NB4 (cell line): Measurements from ENCODE around the gene AGAP2.
A peak's percentile ranks its signal among the peaks of the same experiment; 100 is the strongest.
"Not testable (repeated sequence)": the region's sequence is repeated elsewhere in the genome, so short reads cannot be mapped to it uniquely, and the experiment has no call there.

Experiments
- DNase-seq: peaks from one replicate; pipeline ENCODE4 v3.0.0; 2010; ENCODE audit warnings: low read depth
- H3K4me3 ChIP-seq: one replicate; pipeline ENCODE4 v1.5.1; 2011; ENCODE audit warnings: mild to moderate bottlenecking, low read depth, low read length, moderate library complexity
- MYC ChIP-seq: IDR thresholded peaks from 2 replicates; pipeline ENCODE4 v1.6.1; 2011; ENCODE audit warnings: low read depth, low read length
- POLR2A ChIP-seq: IDR thresholded peaks from 2 replicates; pipeline ENCODE4 v1.6.1; 2011; ENCODE audit warnings: mild to moderate bottlenecking; ENCODE audit not compliant: insufficient read length; ENCODE audit errors: extremely low read depth
- TF ChIP-seq, protein P1 (sequence below): IDR thresholded peaks from 2 replicates; pipeline ENCODE4 v1.6.1; 2011; ENCODE audit warnings: low read depth, low read length
- TF ChIP-seq, protein P2 (sequence below): IDR thresholded peaks from one replicate; pipeline ENCODE4 v1.5.1; 2012; ENCODE audit warnings: low read depth, low read length

The AGAP2 gene

DNA sequence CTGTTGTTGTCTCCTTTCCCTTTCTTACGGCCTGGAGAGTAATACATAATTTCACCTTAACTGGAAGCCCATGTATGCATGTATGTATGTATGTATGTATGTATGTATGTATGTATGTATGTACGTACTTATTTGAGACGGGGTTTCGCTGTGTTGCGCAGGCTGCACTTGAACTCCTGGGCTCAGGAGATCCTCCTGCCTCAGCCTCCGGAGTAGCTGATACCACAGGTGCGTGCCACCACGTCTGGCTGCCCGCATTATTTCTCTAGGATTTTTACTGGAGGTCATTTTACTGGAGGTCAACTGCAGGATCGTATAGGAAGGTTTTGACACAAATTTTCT is 45.3 kb downstream of the AGAP2 start:
- TF ChIP-seq MYC, result no peak
- TF ChIP-seq, protein P1, sequence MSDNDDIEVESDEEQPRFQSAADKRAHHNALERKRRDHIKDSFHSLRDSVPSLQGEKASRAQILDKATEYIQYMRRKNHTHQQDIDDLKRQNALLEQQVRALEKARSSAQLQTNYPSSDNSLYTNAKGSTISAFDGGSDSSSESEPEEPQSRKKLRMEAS, result no peak
- TF ChIP-seq, protein P2, sequence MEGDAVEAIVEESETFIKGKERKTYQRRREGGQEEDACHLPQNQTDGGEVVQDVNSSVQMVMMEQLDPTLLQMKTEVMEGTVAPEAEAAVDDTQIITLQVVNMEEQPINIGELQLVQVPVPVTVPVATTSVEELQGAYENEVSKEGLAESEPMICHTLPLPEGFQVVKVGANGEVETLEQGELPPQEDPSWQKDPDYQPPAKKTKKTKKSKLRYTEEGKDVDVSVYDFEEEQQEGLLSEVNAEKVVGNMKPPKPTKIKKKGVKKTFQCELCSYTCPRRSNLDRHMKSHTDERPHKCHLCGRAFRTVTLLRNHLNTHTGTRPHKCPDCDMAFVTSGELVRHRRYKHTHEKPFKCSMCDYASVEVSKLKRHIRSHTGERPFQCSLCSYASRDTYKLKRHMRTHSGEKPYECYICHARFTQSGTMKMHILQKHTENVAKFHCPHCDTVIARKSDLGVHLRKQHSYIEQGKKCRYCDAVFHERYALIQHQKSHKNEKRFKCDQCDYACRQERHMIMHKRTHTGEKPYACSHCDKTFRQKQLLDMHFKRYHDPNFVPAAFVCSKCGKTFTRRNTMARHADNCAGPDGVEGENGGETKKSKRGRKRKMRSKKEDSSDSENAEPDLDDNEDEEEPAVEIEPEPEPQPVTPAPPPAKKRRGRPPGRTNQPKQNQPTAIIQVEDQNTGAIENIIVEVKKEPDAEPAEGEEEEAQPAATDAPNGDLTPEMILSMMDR, result no peak
- no peak for TF ChIP-seq POLR2A
- no peak for DNase-seq
- peak overlapping the region; percentile 37 for H3K4me3 ChIP-seq

- TF ChIP-seq, protein P1, result no peak
- TF ChIP-seq MYC, result no peak
- H3K4me3 ChIP-seq, result no peak overlapping the region
- no peak for DNase-seq
Measured at GRCh38 chr12:57692500-57692899, 46.0 kb downstream of the AGAP2 start.

DNA sequence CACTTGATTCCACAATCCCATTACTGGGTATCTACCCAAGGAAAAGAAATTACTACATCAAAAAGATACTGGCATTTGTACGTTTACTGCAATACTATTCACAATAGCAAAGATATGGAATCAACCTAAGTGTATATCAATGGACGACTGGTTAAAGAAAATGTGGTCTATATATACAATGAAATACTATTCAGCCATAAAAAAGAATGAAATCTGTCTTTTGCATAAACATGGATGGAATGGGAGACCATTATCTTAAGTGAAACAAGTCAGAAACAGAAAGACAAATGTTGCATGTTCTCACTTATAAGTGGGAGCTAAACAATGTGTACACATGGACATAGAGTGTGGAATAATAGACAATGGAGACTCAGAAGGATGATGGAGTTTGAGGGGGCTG is 49.6 kb downstream of the AGAP2 start:
- TF ChIP-seq, protein P1, result no peak
- TF ChIP-seq POLR2A (no peak), MYC (no peak)
- TF ChIP-seq, protein P2, result no peak
- no peak for DNase-seq
- H3K4me3 ChIP-seq, result no peak overlapping the region

- TF ChIP-seq, protein P2, result no peak
- TF ChIP-seq MYC (no peak), POLR2A (no peak)
- TF ChIP-seq, protein P1, result no peak
- DNase-seq, result no peak
- no peak overlapping the region for H3K4me3 ChIP-seq
Measured at GRCh38 chr12:57687862-57688261, 50.7 kb downstream of the AGAP2 start.

DNA sequence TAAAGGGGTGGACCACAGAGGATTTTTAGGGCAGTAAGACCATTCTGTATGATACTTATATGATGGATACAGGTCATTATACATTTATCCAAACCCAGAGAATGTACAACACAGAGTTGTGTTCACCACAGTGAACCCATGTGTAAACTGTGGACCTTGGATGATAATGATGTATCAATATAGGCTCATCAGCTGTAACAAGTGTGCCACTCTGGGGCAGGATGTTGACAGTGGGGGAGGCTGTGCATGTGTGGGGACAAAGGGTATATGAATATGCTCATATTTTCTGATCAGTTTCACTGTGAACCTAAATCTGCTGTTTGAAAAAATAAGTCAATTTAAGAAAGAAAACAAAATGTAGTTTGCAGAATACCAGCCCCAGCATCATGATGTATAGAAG is 58.8 kb downstream of the AGAP2 start:
- no peak for DNase-seq
- no peak overlapping the region for H3K4me3 ChIP-seq
- TF ChIP-seq, protein P2, result no peak
- TF ChIP-seq, protein P1, result no peak
- no peak for TF ChIP-seq POLR2A
- TF ChIP-seq MYC, result no peak

- H3K4me3 ChIP-seq, DNase-seq: not testable (repeated sequence)
Measured at GRCh38 chr12:57677947-57678346, 60.6 kb downstream of the AGAP2 start.

DNA sequence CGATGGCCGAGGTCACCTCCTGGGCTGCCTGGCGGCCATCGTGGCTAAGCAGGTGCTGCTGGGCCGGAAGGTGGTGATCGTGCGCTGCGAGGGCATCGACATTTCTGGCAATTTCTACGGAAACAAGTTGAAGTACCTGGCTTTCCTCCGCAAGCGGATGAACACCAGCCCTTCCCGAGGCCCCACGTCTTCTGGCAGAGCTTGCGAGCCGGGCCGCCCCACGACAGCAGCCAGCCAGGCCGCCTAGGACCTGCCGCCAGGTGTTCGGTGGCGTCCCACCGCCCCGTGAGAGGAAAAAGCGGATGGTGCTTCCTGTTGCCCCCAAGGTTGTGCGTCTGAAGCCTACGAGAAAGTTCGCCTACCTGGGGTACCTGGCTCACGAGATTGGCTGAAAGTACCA is 63.9 kb downstream of the AGAP2 start:
- DNase-seq, result no peak
- no peak for TF ChIP-seq POLR2A
- TF ChIP-seq, protein P1, result no peak
- TF ChIP-seq MYC, result no peak
- TF ChIP-seq, protein P2, result no peak
- H3K4me3 ChIP-seq, result no peak overlapping the region
